NOMO-1 (cell line): Measurements from ENCODE around the gene ANGPTL2.

Experiments
- DNase-seq, 2 experiments: peaks; one replicate each; lab custom pipeline; 2025; ENCODE audit not compliant: unreplicated experiment in 2 of 2; lab: John Stamatoyannopoulos, UW

Gene ANGPTL2

GRCh38 chr9:127081250-127082185 is 40.9 kb downstream of the ANGPTL2 start:
- DNase-seq: no peak

- no peak for DNase-seq
Observed at GRCh38 chr9:127079446-127080140, 42.8 kb downstream of the ANGPTL2 start.

GRCh38 chr9:127078988-127079387 is 43.4 kb downstream of the ANGPTL2 start:
- no peak for DNase-seq

GRCh38 chr9:127078336-127078735 is 44.1 kb downstream of the ANGPTL2 start:
- no peak for DNase-seq

- DNase-seq: no peak
Observed at GRCh38 chr9:127077644-127077946, 44.8 kb downstream of the ANGPTL2 start.

- no peak for DNase-seq
Observed at GRCh38 chr9:127076860-127077643, 45.4 kb downstream of the ANGPTL2 start.

GRCh38 chr9:127075624-127076372 is 46.6 kb downstream of the ANGPTL2 start:
- DNase-seq: no peak

- DNase-seq: no peak
Observed at GRCh38 chr9:127074561-127075548, 47.6 kb downstream of the ANGPTL2 start.

- no peak for DNase-seq
Observed at GRCh38 chr9:127067603-127068220, 54.7 kb downstream of the ANGPTL2 start.

- DNase-seq: peak in 1 of 2 experiments; percentile 70
Observed at GRCh38 chr9:127066851-127067136, 55.6 kb downstream of the ANGPTL2 start.

GRCh38 chr9:127066060-127066850 is 56.2 kb downstream of the ANGPTL2 start:
- no peak for DNase-seq

- no peak for DNase-seq
Observed at GRCh38 chr9:127065592-127065991, 56.8 kb downstream of the ANGPTL2 start.

- no peak for DNase-seq
Observed at GRCh38 chr9:127064335-127064734, 58.1 kb downstream of the ANGPTL2 start.

GRCh38 chr9:127061411-127061810 is 61.0 kb downstream of the ANGPTL2 start:
- no peak for DNase-seq

- peak in 1 of 2 experiments; percentile 21 for DNase-seq
Observed at GRCh38 chr9:127059765-127060361, 62.6 kb downstream of the ANGPTL2 start.

- DNase-seq: no peak
Observed at GRCh38 chr9:127059030-127059429, 63.4 kb downstream of the ANGPTL2 start.

- DNase-seq: no peak
Observed at GRCh38 chr9:127058645-127059021, 63.8 kb downstream of the ANGPTL2 start.

GRCh38 chr9:127058011-127058644 is 64.3 kb downstream of the ANGPTL2 start:
- DNase-seq: no peak
